Measurements from ENCODE around the gene PAH.
A peak's percentile ranks its signal among the peaks of the same experiment; 100 is the strongest.

DNA sequence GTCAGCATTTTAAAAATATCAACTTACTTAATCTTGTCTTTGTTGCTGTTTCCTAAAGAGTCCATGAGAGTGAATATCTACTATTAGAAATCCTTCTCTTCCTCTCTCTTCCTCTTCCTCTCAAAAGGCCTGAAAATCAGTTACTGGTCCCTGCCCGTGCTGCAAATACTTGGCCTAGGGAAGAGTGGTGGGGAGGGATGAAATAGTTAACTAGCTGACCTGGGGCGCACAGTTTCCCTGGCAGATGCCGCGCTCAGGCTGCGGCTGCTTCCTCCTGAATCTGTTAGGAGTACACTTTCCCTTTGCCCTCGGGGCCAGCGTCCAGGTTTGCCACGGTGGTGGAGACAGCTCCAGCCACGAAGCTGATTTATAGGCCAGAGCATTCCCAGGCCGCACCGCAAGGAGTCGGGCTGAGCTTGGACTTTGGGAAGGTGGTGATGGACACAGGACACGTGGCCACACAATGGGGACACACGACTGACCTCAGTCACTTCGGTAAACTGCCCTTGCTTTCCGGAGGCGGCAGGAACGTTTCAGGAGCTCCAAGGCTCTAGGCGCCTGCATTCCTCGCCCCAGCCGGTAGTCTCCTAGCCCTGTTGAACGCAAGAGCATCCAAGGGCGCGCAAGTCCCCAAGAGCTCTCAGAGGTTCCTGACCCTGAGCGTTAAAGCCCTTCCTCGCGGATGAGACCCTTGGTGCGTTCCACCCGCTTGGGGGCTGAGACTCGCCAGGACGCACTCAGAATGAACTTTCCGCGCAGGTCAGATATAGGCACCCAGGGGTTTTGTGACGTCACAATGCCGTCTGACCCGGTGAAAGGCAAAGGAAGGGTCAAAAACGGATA, 33.3 kb upstream of the PAH start:
- TF ChIP-seq, protein P1, sequence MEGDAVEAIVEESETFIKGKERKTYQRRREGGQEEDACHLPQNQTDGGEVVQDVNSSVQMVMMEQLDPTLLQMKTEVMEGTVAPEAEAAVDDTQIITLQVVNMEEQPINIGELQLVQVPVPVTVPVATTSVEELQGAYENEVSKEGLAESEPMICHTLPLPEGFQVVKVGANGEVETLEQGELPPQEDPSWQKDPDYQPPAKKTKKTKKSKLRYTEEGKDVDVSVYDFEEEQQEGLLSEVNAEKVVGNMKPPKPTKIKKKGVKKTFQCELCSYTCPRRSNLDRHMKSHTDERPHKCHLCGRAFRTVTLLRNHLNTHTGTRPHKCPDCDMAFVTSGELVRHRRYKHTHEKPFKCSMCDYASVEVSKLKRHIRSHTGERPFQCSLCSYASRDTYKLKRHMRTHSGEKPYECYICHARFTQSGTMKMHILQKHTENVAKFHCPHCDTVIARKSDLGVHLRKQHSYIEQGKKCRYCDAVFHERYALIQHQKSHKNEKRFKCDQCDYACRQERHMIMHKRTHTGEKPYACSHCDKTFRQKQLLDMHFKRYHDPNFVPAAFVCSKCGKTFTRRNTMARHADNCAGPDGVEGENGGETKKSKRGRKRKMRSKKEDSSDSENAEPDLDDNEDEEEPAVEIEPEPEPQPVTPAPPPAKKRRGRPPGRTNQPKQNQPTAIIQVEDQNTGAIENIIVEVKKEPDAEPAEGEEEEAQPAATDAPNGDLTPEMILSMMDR (IDR thresholded peaks at IDR 0.05), result peak in 2 of 6 experiments; percentile 21 to 26
- TF ChIP-seq POLR2A (IDR thresholded peaks at IDR 0.05), result no peak

All from adrenal gland (tissue), 5 donors.